Measurements from ENCODE around the gene TNFAIP3.

DNA sequence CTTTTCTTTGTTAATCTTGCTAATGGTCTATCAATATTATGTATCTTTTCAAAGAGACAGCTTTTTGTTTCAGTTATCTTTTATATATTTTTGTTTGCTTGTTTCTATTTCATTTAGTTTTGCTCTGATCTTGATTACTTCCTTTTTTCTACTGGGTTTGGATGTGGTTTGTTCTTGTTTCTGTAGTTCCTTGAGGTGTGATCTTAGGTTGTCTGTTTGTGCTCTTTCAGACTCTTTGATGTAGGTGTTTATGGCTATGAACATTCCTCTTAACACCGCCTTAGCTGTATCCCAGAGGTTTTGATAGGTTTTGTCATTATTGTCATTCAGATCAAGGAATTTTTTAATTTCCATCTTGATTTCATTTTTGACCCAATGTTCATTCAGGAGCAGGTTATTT is 26.8 kb upstream of the TNFAIP3 start:
- TF ChIP-seq, protein P1, sequence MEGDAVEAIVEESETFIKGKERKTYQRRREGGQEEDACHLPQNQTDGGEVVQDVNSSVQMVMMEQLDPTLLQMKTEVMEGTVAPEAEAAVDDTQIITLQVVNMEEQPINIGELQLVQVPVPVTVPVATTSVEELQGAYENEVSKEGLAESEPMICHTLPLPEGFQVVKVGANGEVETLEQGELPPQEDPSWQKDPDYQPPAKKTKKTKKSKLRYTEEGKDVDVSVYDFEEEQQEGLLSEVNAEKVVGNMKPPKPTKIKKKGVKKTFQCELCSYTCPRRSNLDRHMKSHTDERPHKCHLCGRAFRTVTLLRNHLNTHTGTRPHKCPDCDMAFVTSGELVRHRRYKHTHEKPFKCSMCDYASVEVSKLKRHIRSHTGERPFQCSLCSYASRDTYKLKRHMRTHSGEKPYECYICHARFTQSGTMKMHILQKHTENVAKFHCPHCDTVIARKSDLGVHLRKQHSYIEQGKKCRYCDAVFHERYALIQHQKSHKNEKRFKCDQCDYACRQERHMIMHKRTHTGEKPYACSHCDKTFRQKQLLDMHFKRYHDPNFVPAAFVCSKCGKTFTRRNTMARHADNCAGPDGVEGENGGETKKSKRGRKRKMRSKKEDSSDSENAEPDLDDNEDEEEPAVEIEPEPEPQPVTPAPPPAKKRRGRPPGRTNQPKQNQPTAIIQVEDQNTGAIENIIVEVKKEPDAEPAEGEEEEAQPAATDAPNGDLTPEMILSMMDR (IDR thresholded peaks at IDR 0.05; ENCODE audit: control extremely low read depth in 1 of 3, insufficient read depth in 1 of 3, low read depth in 1 of 3, low read length in 3 of 3) = no peak
- TF ChIP-seq YY1 (IDR thresholded peaks at IDR 0.05; ENCODE audit: low read depth, low read length) (no peak), GABPA (IDR thresholded peaks at IDR 0.05; ENCODE audit: borderline replicate concordance, insufficient read depth, low read length) (no peak), MAFK (IDR thresholded peaks at IDR 0.05; ENCODE audit: low read depth, low read length) (no peak)
